HG02852 (cell line): ENCODE data around the gene RRAS.
"Not testable (repeated sequence)": the region's sequence is repeated elsewhere in the genome, so short reads cannot be mapped to it uniquely, and the experiment has no call there.

Experiments
- ATAC-seq: cut with Tn5 transposase; IDR thresholded peaks from one replicate; pipeline ENCODE4 v1.9.1; 2021; ENCODE audit warnings: mild to moderate bottlenecking, moderate library complexity; ENCODE audit not compliant: unreplicated experiment

Gene RRAS

DNA sequence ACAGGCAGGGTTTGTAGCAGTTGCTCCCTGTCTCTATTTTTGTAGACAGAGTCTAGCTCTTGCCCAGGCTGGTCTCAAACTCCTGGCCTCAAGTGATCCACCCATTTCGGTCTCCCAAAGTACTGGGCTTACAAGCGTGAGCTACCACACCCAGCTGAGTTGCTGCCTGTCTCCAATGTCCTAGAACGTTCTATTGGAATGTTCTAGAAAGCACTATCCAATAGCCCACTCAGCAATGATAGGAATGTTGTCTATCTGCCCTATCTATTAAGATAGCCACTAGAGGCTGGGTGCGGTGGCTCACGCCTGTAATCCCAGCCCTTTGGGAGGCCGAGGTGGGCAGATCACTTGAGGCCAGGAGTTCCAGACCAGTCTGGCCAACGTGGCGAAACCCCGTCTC lies 6.7 kb downstream of the RRAS start:
- ATAC-seq = not testable (repeated sequence)

DNA sequence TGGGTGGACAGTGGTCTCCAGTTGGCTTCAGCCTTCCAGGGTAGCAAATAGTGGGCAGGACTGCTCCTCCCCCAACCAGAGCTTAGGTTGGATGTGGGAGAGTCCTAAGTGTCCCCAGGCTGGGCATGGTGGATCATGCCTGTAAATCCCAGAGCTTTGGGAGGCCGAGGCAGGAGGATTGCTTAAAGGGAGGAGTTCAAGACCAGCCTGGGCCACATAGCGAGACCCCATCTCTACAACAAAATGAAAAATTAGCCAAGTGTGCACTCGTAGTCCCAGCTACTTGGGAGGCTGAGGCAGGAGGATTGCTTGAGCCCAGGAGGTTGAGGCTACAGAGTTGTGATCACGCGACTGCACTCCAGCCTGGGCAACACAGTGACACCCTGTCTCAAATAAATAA lies 7.4 kb downstream of the RRAS start:
- no peak for ATAC-seq

DNA sequence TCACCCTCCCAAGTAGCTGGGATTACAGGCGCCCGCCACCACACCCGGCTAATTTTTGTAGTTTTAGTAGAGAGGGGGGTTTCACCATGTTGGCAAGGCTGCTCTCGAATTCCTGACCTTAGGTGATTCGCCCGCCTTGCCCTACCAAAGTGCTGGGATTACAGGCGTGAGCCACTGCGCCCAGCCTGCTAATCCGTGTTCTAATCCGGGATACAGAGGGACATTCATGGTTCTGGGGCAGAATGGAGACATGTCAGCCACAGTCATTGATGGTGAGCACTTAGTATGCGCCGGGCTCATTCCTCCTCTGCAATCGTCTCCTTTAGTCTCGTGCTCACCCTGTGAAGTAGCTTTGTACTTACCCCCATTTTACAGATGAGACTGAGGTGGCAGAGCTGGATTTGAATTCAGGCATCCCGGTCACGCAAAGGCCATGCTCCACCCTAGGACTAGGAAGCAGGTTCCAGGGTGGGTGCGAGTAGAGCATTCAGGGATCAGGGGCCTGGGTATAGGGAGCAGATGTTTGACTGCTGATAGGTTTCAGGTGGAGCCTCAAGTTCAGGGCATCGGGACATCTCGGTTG lies 8.2 kb downstream of the RRAS start:
- ATAC-seq = no peak

- ATAC-seq = no peak
Measured at GRCh38 chr19:49631014-49631588, 8.8 kb downstream of the RRAS start.

GRCh38 chr19:49629659-49630058 lies 10.3 kb downstream of the RRAS start:
- no peak for ATAC-seq

DNA sequence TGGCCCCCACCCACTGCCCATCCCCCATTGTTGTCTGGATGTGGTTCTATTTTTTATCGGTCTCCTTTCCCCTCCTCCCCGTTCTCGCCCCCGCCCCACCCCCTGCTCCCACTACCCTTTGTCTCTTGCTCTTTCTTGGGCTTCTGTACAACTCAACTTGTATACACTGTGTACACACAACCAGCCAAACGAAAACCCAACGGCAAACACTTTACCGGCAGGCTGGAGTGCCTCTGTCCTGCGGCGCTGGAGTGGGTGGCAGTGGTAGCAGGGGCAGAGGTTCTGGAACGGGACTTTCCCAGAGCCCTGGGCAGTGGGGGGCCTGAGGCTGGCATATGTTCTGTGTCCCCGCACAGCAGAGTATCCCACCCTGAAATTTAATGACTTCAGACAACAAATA lies 13.7 kb downstream of the RRAS start:
- no peak for ATAC-seq

DNA sequence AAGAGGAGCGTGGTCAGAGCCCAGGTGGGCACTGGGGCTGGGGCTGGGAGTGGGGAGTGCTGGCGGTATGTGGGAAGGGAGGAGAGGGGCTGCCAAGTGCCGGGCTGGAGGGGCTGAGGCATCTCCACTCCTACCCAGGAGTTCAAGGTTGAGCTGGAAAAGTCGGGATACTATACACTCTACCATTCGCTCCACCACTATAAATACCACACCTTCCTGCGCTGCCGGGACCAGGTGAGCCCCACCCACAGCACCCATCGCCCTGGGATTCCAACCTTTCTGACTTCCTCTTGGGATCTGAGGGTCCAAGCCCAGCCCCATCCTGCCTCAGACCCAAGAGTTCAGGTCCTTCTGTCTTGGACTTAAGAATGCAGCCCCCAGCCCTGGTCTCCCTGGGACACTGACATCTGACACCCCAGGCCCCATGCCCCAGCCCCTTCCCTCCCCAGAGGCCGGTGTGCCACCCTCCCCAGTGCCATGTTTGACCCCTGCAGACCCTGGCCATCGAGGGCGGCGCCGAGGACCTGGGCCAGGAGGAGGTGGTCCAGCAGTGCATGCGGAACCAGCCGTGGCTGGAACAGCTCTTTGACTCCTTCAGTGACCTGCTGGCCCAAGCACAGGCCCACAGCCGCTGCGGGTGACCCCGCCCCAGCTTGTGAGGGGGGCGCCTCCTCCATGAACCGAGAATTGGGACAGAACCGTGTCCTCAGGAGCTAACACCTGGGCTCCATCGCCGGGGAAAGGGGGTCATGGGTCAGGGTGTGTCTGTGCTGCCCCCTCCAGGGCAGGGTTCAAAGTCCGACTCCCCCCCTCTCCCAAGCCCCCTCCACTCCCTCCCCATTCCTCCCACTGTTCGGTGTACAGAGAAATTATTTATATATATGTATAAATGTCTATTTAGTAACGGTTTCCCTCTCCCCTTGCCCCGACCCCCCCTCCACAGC lies 14.7 kb downstream of the RRAS start:
- ATAC-seq = no peak

DNA sequence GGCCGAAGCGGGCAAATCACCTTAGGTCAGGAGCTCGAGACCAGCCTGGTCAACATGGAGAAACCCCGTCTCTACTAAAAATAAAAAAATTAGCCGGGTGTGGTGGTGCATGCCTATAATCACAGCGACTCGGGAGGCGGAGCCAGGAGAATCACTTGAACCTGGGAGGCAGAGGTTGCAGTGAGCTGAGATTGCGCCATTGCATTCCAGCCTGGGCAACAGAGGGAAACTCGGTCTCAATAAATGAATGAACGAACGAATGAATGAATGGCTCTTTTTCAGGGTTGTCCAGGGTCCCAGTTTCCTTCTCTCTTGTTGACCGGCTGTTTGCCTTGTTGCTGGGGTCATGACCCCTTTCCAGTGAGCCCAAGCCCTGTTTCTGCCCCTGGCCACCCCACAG lies 22.1 kb downstream of the RRAS start:
- not testable (repeated sequence) for ATAC-seq

GRCh38 chr19:49616945-49617344 lies 23.0 kb downstream of the RRAS start:
- no peak for ATAC-seq

DNA sequence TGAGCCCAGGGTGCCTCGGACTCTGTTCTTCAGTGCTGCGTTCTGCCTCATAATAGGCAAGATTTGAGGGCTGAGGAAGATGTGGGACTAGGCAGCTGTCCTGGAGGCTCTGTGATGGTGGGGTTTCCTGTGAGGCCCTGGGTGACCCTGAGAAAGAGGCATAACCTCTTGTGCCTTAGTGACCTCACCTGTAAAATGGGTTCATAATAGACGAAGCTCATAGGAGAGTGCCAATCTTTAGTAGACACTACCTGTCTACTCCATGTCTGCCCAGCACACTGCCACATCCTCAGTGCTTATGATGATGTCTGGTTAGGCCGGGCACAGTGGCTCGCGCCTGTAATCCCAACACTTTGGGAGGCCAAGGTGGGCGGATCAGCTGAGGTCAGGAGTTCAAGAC lies 23.4 kb downstream of the RRAS start:
- no peak for ATAC-seq

- ATAC-seq = no peak
Measured at GRCh38 chr19:49615861-49616260, 24.1 kb downstream of the RRAS start.

- ATAC-seq = no peak
Measured at GRCh38 chr19:49614096-49614833, 25.7 kb downstream of the RRAS start.

DNA sequence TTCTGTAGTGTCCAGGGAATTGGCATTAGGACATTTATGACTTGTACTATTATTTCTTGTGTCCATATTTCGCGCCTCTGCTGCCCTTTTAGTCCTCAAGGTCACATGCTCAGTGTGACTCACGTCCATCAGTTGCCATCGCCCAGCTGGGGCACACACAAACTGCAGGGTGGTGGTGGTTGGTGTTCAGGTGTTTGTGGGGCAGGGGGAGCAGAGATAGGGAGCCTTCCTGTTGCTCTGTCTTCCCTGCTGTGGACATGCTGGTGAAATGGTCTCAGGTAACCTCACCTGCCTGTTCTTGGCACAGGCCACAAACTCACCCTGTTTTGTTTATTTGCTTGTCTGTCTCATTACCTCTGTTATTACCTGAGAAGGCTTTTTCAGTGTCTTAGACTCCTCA lies 26.6 kb downstream of the RRAS start:
- no peak for ATAC-seq

DNA sequence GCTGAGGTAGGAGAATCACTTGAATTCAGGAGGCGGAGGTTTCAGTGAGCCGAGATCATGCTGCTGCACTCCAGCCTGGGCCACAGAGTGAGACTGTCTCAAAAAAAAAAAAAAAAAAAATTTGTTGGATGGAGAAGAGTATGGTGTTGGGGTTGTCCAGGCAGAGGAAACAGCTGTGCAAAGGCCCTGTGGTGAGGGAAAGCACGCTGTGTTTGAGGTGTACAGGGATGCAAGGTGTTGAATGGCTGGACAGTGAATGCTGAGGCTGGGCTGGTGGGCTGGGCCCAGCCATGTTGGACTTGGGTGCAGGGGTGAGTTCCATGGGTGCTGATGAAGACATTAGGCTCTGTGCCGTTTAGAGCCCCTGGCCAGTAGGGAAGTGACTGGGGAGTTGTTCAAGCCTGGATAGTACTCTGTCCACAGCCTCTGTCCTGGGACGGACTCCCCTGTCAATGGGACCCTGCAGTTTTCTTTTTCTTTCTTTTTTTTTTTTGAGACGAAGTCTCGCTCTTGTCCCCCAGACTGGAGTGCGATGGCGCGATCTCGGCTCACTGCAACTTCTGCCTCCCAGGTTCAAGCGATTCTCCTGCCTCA lies 30.3 kb downstream of the RRAS start:
- ATAC-seq = no peak

- ATAC-seq = no peak
Measured at GRCh38 chr19:49605605-49606004, 34.3 kb downstream of the RRAS start.

DNA sequence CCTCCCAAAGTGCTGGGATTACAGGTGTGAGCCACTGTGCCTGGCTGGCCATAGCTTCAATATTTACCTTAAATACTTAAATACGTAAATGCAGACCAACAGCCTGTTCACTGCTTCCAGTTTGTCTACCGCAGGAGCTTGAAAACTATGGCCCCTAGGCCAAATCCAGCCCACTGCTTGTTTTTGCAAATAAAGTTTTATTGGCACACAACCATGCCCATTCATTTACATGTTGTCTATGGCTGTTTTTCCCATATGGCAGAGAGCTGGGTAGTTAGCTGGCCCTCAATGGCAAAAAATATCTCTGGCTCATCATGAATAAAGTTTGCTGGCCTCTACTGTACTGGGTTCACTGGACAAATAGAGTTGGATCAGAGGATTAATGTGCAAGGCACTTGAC lies 37.1 kb downstream of the RRAS start:
- no peak for ATAC-seq

DNA sequence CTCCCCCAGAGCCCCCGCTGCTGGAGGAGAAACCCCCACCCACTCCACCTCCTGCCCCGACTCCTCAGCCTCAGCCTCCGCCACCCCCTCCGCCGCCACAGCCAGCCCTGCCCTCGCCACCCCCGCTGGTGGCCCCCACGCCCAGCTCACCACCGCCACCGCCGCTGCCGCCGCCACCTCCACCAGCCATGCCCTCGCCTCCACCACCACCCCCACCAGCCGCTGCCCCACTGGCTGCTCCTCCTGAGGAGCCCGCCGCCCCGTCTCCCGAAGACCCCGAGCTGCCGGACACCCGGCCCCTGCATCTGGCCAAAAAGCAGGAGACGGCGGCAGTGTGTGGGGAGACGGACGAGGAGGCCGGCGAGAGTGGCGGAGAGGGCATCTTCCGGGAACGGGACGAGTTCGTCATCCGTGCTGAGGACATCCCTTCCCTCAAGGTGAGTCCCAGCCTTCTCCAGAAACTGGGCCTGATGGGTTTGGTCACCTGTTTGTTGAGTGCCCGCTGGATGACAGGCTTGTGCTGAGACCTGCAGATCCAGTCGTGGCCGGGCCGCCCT lies 38.4 kb downstream of the RRAS start:
- no peak for ATAC-seq

GRCh38 chr19:49599378-49600295 lies 40.3 kb downstream of the RRAS start:
- ATAC-seq = no peak

- ATAC-seq = no peak
Measured at GRCh38 chr19:49597703-49597974, 42.3 kb downstream of the RRAS start.
